Measurements from ENCODE around the gene AFP. TPM values are rescaled to one million over a fixed set of nuclear protein-coding genes. Genes with fewer than 3 reads are reported as not detected.

The AFP gene
- total and polyA plus RNA-seq, 11 donors = not detected

DNA sequence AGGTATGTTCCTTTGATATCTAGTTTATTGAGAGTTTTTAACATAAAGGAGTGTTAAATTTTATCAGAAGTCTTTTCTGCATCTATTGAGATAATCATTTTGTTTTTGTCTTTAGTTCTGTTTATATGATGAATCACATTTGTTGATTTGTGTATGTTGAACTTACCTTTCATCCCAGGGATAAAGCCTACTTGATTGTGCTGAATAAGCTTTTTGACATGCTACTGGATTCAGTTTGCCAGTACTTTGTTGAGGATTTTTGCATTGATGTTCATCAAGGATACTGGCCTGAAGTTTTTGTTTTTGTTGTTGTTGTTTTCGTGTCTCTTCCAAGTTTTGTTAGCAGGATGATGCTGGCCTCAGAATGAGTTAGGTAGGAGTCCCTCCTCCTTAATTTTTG is 34.7 kb downstream of the AFP start:
- peaks cover 0 to 14% (median 0%) of the 10 kb centered on the region in 12 donors for H3K9me3 ChIP-seq
- intact Hi-C loops (cut with DNase I) = no loop called here
- 68 to 85% (median 78%) methylated on average over 1 of the region's 1 CpG for WGBS, 4 donors
- no peak overlapping the region for H3K4me3 ChIP-seq
- DNase-seq (no peak), ATAC-seq (no peak)
- H3K27ac ChIP-seq = no peak overlapping the region
- H3K36me3 ChIP-seq = no peaks in the 10 kb centered on the region
- no peaks in the 10 kb centered on the region for H3K4me1 ChIP-seq
- TF ChIP-seq POLR2A (IDR thresholded peaks at IDR 0.05) = no peak
- TF ChIP-seq, protein P1, sequence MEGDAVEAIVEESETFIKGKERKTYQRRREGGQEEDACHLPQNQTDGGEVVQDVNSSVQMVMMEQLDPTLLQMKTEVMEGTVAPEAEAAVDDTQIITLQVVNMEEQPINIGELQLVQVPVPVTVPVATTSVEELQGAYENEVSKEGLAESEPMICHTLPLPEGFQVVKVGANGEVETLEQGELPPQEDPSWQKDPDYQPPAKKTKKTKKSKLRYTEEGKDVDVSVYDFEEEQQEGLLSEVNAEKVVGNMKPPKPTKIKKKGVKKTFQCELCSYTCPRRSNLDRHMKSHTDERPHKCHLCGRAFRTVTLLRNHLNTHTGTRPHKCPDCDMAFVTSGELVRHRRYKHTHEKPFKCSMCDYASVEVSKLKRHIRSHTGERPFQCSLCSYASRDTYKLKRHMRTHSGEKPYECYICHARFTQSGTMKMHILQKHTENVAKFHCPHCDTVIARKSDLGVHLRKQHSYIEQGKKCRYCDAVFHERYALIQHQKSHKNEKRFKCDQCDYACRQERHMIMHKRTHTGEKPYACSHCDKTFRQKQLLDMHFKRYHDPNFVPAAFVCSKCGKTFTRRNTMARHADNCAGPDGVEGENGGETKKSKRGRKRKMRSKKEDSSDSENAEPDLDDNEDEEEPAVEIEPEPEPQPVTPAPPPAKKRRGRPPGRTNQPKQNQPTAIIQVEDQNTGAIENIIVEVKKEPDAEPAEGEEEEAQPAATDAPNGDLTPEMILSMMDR (IDR thresholded peaks at IDR 0.05) = no peak
- peaks cover 0 to 3% (median 0%) of the 10 kb centered on the region in 9 donors for H3K27me3 ChIP-seq

DNA sequence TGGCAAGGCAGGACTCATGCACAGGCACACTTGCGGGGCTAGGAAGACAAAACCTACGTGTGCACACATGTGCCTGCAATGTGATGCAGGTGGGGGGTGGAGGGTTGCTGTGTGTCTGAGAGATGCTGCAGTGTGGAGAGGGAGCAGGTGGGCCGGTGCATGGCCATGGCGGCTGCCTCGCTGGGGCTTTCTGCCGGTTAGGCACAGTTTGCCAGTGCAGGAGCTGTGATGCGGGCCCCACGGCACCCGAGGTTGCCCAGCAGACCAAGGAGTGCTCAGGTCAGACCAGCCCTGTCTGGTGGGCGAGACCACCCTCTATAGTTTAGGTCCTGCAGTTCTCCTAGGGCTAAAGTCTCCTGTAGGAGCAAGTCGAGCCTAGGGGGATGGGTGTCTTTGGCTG is 41.2 kb downstream of the AFP start:
- H3K27ac ChIP-seq = no peak overlapping the region
- H3K4me3 ChIP-seq = no peak overlapping the region
- no peak for ATAC-seq
- H3K4me1 ChIP-seq = no peaks in the 10 kb centered on the region
- peaks cover 0 to 3% (median 0%) of the 10 kb centered on the region in 9 donors for H3K27me3 ChIP-seq
- intact Hi-C loops (cut with DNase I) = no loop called here
- no peak for DNase-seq
- H3K9me3 ChIP-seq = peaks cover 0 to 14% (median 0%) of the 10 kb centered on the region in 12 donors
- no peaks in the 10 kb centered on the region for H3K36me3 ChIP-seq
- WGBS, 4 donors = 55 to 79% (median 76%) methylated on average over 5 to 11 of the region's 11 CpGs
- no peak for TF ChIP-seq POLR2A (IDR thresholded peaks at IDR 0.05)
- TF ChIP-seq, protein P1 (IDR thresholded peaks at IDR 0.05) = no peak

DNA sequence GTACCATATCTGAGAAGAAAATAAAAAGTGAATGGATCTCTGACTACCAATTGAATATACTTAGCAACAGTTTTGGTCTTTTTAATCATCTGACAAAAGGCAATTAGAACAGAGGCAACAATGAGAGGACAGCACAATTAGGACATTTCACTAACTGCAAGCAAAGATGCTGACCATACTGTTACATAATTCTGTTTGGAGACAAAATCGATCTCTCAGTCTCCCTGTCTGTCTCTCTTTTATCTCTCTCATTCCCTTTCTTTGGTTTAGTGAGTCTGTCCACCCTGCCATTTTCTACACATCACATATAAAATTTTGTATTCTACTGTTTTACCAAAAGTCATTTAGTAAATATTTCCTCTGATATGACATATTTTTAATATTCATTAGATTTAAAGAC is 43.3 kb downstream of the AFP start:
- Histone ChIP-seq H3K4me1 (no peaks in the 10 kb centered on the region), H3K4me3 (no peak overlapping the region), H3K27me3 (no peaks in the 10 kb centered on the region), H3K27ac (no peak overlapping the region), H3K36me3 (no peaks in the 10 kb centered on the region), H3K9me3 (peaks cover 0 to 6% (median 0%) of the 10 kb centered on the region in 12 donors)
- DNase-seq (no peak), ATAC-seq (no peak)
- TF ChIP-seq, protein P1 (IDR thresholded peaks at IDR 0.05) = no peak
- no peak for TF ChIP-seq POLR2A (IDR thresholded peaks at IDR 0.05)
- WGBS, 4 donors = 70 to 84% (median 76%) methylated on average over 1 of the region's 1 CpG
- intact Hi-C loops (cut with DNase I) = no loop called here

DNA sequence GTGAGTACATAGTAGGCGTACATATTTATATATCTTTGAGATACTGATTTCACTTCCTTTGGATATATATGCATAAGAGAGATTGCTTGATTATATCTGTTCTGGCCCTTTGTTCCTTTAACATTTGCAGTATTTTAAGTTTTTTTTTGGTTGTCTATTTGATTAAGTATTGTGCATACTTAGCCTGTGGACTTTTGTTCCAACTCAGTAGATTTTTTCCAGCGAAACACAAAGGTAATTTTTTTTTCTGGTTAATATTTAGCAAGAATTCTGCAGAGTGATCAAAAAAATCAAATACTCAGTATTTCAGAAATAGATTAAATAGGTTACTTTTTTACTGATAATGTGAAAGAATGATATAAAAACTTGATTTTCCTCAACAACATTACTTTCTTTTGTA is 45.3 kb downstream of the AFP start, which contains the start of gene AFM:
Gene AFM, plus strand, starts transcription at position 388 of the 400 bp plus-strand sequence. CDS start 31 bp downstream, outside the sequence.
- ATAC-seq = no peak
- no peak for DNase-seq
- intact Hi-C loops (cut with DNase I) = no loop called here
- TF ChIP-seq, protein P1 (IDR thresholded peaks at IDR 0.05) = no peak
- TF ChIP-seq POLR2A (IDR thresholded peaks at IDR 0.05) = no peak
- no peaks in the 10 kb centered on the region for H3K9me3 ChIP-seq
- H3K27ac ChIP-seq = no peak within 1 kb of the TSS
- H3K36me3 ChIP-seq = no peaks in the 10 kb centered on the region
- H3K27me3 ChIP-seq = no peaks in the 10 kb centered on the region
- WGBS, 4 donors = 45 to 49% (median 47%) methylated on average over 2 of the region's 2 CpGs
- no peak within 1 kb of the TSS for H3K4me3 ChIP-seq
- no peaks in the 10 kb centered on the region for H3K4me1 ChIP-seq
